ENCODE data around the gene XPO4. TPM values are rescaled to one million over a fixed set of nuclear protein-coding genes. Genes with fewer than 3 reads are reported as not detected.
"Not testable (repeated sequence)": the region's sequence is repeated elsewhere in the genome, so short reads cannot be mapped to it uniquely, and the experiment has no call there.

XPO4 gene
- total RNA-seq, 2 donors from 2014 or later = 24.3 to 35.8 TPM

DNA sequence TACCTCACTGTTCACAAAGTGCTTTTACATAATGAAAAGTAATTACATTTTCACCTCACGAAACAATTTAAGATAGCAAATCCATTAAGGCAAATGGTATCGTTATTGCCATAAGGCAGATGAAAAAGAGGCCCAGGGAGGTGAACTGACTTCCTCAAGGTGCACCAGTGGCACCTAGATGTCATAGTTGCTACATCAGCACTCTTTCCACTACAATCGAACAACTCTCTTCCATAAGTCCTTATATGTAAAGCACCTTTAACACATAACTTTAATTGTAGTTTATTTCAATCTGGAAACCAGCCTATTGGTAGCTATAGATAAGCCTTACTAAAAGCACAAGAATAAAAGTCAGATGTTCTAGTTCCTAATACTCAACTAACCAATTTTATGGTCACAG lies 35.1 kb downstream of the XPO4 start:
- no peak for ATAC-seq (replicated peaks)
- H3K9me3 Mint-ChIP-seq = no peaks in the 10 kb centered on the region
- H3K27me3 Mint-ChIP-seq = no peaks in the 10 kb centered on the region
- peaks cover 42% of the 10 kb centered on the region for H3K36me3 Mint-ChIP-seq (ENCODE audit: low read depth)
- no peak overlapping the region for H3K27ac Mint-ChIP-seq
- no peak overlapping the region for H3K4me3 Mint-ChIP-seq
- peaks cover 6% of the 10 kb centered on the region for H3K4me1 Mint-ChIP-seq

DNA sequence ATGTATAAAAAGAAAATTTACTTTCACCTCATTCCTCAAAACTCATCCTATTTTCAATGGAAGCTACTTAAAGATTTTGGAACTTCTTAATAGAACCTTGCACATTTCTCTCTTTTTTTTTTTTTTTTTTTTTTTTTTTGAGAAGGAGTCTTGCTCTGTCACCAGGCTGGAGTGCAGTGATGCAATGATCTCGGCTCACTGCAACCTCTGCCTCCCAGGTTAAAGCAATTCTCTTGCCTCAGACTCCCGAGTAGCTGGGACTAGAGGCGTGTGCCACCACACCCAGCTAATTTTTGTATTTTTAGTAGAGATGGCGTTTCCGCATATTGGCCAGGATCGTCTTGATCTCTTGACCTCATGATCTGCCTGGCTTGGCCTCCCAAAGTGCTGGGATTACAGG lies 40.9 kb downstream of the XPO4 start:
- H3K27ac Mint-ChIP-seq; ATAC-seq (replicated peaks); H3K27me3 Mint-ChIP-seq; H3K4me3 Mint-ChIP-seq; H3K4me1 Mint-ChIP-seq; H3K9me3 Mint-ChIP-seq: not testable (repeated sequence)
- H3K36me3 Mint-ChIP-seq (ENCODE audit: low read depth) = peaks cover 75% of the 10 kb centered on the region

DNA sequence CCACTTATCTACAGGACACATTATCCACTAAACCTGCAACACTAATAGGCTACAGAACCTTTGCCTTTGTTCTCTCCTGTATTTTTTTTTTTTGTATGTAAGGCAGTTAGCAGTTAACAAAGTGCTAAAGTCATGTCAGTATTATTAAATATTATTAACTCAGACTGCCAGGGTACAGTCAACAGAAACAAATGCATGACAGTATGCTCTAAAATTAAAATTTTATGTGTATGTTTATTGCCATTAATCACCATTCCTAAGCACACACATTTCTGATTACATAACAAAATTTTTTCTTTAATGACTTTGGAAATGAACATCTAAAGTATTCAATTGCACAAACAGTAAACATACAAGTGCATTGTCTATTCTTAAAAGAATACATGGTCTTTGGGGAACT lies 41.7 kb downstream of the XPO4 start:
- no peaks in the 10 kb centered on the region for H3K27me3 Mint-ChIP-seq
- H3K9me3 Mint-ChIP-seq = no peaks in the 10 kb centered on the region
- no peak for ATAC-seq (replicated peaks)
- peaks cover 4% of the 10 kb centered on the region for H3K4me1 Mint-ChIP-seq
- H3K36me3 Mint-ChIP-seq (ENCODE audit: low read depth) = peaks cover 76% of the 10 kb centered on the region
- H3K4me3 Mint-ChIP-seq = no peak overlapping the region
- no peak overlapping the region for H3K27ac Mint-ChIP-seq

DNA sequence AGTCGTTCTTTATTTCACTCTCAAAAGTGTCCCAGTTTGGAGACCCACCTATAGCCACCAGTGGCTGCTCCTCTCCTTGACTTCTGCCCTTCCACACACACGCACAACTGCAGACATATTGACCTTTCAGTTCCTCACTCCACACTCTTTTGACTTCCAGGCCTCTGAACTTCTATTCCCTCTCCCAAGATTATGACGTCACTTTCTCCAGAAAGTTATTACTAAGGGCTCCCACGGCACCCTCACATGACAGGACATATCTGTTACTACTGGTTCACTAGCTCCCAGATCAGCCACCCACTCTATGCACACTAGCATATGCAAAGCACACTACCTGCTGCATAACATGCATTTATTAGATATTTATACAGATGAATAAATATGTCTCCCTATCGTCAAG lies 45.9 kb downstream of the XPO4 start:
- Mint-ChIP-seq H3K36me3 (ENCODE audit: low read depth) (peaks cover 72% of the 10 kb centered on the region), H3K27me3 (no peaks in the 10 kb centered on the region), H3K4me1 (peaks cover 4% of the 10 kb centered on the region), H3K4me3 (no peak overlapping the region), H3K9me3 (no peaks in the 10 kb centered on the region), H3K27ac (no peak overlapping the region)
- no peak for ATAC-seq (replicated peaks)

DNA sequence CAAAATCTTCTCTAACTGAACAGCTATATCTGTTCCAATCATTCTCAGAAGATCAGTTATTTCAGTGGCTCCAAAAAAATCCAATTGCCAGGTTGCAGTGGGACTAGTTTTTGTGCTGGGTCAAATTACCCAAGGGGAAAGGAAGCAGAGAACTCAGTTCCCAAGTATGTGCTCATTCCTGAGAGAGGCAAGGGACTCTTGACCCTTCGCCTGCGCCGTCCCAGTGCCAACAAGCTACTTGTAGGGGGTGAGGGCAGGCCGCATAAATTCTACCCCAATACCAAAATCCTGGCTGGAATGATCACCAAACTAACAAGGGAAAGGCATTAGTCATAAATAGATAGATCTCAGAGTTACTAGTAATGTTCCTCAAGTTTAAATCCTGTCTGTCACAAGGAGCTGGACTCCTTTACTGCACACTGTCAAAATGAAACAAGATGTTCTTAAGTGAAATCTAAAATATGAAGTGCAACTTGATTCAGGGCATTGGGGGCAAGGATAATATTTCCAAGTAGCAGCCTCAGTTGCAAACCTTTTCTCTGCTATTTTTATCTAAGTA lies 50.6 kb downstream of the XPO4 start:
- Mint-ChIP-seq H3K27ac (no peak overlapping the region), H3K27me3 (no peaks in the 10 kb centered on the region), H3K36me3 (ENCODE audit: low read depth) (peaks cover 47% of the 10 kb centered on the region), H3K4me3 (no peak overlapping the region), H3K9me3 (no peaks in the 10 kb centered on the region), H3K4me1 (peaks cover 4% of the 10 kb centered on the region)
- no peak for ATAC-seq (replicated peaks)

DNA sequence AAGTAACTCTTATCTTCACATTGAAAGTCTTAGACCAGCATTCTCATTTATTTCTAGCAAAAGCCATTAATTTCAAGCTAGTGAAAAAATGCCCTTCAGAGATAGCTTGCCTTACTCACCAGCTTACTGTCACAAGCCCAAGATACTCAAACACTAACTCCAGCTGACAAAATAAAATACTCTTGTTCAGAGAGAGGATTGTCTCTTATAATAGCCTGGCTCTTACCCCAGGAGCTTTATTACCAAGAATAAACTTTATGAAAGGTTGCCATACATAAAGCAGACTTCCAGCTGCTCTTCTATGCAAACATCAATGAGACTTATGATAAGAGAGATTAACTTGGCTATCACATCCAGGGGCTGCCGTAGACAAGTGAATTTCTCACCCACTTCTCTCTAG lies 53.6 kb downstream of the XPO4 start:
- no peaks in the 10 kb centered on the region for H3K4me1 Mint-ChIP-seq
- no peak for ATAC-seq (replicated peaks)

DNA sequence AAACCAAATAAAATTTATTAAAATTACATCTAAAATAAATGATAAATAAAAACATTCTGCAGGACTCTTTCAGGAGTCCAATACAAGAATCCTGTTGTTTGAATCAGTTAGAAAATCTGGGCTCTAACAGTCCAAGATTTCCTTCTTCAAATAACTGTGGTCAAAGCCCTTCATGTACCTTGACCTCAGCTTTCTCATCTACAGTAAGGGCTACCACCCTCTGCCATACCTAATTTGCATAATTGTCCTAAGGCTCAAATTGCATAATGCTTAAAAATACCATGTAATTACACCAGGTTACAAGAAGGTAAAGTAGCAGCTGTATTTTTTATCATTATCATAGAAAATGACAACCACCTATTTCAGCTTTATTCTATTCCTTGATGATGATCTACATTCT lies 54.3 kb downstream of the XPO4 start:
- Mint-ChIP-seq H3K9me3 (no peaks in the 10 kb centered on the region), H3K27me3 (no peaks in the 10 kb centered on the region), H3K4me1 (no peaks in the 10 kb centered on the region), H3K4me3 (no peak overlapping the region), H3K36me3 (ENCODE audit: low read depth) (peaks cover 23% of the 10 kb centered on the region), H3K27ac (no peak overlapping the region)
- no peak for ATAC-seq (replicated peaks)

More for the DNA sequence above, 53.6 kb downstream of the XPO4 start:
- Mint-ChIP-seq H3K9me3 (no peaks in the 10 kb centered on the region), H3K27ac (no peak overlapping the region), H3K36me3 (ENCODE audit: low read depth) (peaks cover 19% of the 10 kb centered on the region), H3K4me3 (no peak overlapping the region), H3K27me3 (no peaks in the 10 kb centered on the region)

DNA sequence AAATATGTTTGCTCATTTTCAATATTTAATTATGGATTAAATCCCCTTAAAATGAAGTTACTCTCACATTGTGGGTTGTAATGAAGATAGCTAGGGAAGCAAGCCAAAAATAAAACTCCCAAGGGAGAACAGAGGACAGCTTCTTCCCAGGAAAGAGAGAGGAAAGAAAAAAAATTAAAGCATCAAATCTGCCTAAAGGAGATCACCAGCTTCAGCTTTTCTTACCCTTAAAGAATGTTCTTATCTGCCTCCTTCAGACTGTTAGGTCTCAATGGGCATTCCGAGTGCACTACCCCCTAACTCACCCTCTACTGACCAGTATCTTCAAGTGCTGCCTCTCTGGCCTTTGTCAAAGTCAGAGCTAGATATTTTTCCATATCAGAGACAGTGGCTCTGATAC lies 55.2 kb downstream of the XPO4 start:
- Mint-ChIP-seq H3K36me3 (ENCODE audit: low read depth) (peaks cover 32% of the 10 kb centered on the region), H3K27me3 (no peaks in the 10 kb centered on the region), H3K4me3 (no peak overlapping the region), H3K27ac (no peak overlapping the region), H3K4me1 (no peaks in the 10 kb centered on the region), H3K9me3 (no peaks in the 10 kb centered on the region)
- no peak for ATAC-seq (replicated peaks)

DNA sequence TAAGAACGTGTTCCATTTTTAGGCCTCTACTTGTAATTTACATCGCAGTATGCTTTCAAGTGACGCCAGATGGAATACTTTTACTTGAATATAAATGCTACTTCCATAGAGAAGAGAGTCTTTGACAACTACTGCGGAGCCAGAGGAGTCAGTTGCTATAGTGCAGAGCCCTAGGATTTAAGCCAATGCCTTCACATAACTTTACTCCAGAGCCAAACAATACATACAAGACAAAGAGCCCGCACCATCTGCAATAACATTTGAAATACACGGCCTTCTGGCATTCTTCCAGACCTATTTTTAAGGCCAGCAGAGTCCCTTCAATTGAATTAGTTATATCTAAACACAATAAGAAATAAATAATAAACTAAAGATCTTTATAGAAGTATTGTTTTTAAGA lies 59.4 kb downstream of the XPO4 start:
- ATAC-seq (replicated peaks) = no peak
- H3K9me3 Mint-ChIP-seq = no peaks in the 10 kb centered on the region
- no peaks in the 10 kb centered on the region for H3K4me1 Mint-ChIP-seq
- no peak overlapping the region for H3K4me3 Mint-ChIP-seq
- H3K36me3 Mint-ChIP-seq (ENCODE audit: low read depth) = peaks cover 52% of the 10 kb centered on the region
- no peaks in the 10 kb centered on the region for H3K27me3 Mint-ChIP-seq
- H3K27ac Mint-ChIP-seq = no peak overlapping the region

DNA sequence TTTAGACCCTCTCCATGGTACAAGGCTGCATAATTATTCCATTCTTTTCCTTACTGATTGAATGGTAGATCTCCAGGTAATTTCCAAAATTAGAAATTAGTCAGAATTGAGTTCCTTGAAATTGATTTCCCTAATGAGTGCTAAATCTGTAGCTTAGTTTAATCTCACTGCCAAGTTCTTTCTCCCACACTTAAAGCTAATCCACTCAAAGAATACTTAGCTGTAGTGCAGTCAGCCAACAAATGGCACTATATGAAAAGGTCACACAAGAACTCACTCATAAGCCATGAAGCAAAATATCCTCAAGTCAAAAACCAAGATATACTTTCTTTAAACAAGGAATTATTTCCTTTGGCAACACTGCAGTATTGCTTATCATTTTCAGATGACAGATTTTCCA lies 62.0 kb downstream of the XPO4 start:
- H3K36me3 Mint-ChIP-seq (ENCODE audit: low read depth) = peaks cover 74% of the 10 kb centered on the region
- peak overlapping the region; percentile 51 for H3K27ac Mint-ChIP-seq

DNA sequence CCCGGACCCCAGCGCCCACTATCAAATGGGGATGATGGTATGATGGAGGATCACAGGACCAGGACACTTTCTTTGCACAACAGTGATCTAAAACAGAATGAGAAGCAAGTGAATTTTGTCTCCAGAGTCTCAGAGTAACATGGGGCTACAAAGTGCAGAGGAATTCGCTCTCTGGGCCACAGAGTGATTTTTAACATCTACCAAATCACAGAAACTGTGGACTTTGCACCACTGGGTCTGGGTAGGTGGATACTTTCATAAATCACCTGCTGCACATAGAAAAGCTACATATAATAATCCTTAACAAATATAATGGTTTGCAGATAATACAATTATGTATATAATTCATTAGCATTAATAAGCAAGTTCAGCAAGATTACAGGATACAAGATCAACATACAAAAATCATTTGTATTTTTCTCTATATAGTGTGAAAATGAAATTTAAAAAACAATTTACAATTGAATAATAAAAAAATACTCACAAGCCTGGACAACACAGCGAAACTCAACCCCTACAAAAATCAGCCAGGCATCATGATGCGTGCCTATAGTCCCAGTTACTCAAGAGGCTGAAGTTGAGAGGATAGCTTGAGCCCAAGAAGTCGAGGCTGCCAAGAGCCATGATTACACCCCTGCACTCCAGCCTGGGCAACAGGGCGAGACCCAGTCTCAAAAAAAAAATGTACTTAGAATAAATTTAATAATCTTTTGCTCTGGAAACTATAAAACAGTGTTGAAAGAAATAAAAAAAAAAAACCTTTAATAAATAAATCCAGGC lies 68.5 kb downstream of the XPO4 start:
- H3K27ac Mint-ChIP-seq = no peak overlapping the region
- no peaks in the 10 kb centered on the region for H3K9me3 Mint-ChIP-seq
- no peaks in the 10 kb centered on the region for H3K4me1 Mint-ChIP-seq
- H3K36me3 Mint-ChIP-seq (ENCODE audit: low read depth) = peaks cover 44% of the 10 kb centered on the region
- ATAC-seq (replicated peaks) = no peak
- no peaks in the 10 kb centered on the region for H3K27me3 Mint-ChIP-seq
- no peak overlapping the region for H3K4me3 Mint-ChIP-seq

More for the DNA sequence above, 62.0 kb downstream of the XPO4 start:
- no peak for ATAC-seq (replicated peaks)
- Mint-ChIP-seq H3K27me3 (no peaks in the 10 kb centered on the region), H3K9me3 (no peaks in the 10 kb centered on the region), H3K4me3 (no peak overlapping the region), H3K4me1 (no peaks in the 10 kb centered on the region)

DNA sequence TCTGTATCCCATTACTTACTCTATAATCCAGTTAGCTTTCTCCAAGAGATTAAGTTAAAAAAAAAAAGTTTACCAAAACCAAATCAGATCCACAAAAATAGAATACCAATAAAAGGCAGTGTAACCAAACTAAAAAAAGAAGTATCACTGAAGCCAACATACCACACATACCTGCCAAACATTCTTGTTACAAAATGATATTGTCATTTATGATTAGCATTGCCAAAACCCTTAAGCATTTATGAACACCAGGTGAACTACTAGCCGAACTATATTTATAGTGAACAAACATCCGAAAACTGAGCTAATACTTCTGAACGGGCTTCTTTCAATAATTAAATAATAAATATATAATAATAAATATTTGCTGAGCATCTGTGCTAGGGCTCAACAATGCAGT lies 69.7 kb downstream of the XPO4 start:
- ATAC-seq (replicated peaks) = no peak

DNA sequence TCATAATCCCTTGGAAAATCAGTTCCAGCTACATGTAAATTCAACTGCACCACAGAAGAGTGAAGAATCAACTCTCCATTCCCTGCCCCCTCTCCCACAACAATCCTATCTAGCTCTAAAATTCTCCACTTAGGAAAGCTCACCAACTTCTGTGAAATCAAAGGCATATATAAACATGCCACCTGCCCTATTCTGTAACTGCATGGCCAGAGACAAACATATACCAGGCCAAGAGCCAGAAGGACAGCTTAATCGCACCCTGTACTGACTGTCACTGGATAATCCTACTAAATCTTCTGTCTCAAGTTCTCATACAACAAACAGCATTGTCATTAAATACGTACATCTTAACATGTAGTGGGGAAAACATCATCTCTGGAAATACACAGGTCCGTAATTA lies 70.6 kb downstream of the XPO4 start:
- no peak overlapping the region for H3K4me3 Mint-ChIP-seq
- H3K27ac Mint-ChIP-seq = no peak overlapping the region
- H3K9me3 Mint-ChIP-seq = no peaks in the 10 kb centered on the region
- H3K36me3 Mint-ChIP-seq (ENCODE audit: low read depth) = peaks cover 23% of the 10 kb centered on the region
- peaks cover 6% of the 10 kb centered on the region for H3K4me1 Mint-ChIP-seq
- no peak for ATAC-seq (replicated peaks)
- no peaks in the 10 kb centered on the region for H3K27me3 Mint-ChIP-seq

More for the DNA sequence above, 69.7 kb downstream of the XPO4 start:
- H3K4me3 Mint-ChIP-seq = no peak overlapping the region
- no peak overlapping the region for H3K27ac Mint-ChIP-seq
- no peaks in the 10 kb centered on the region for H3K27me3 Mint-ChIP-seq
- H3K36me3 Mint-ChIP-seq (ENCODE audit: low read depth) = peaks cover 32% of the 10 kb centered on the region
- no peaks in the 10 kb centered on the region for H3K9me3 Mint-ChIP-seq
- peaks cover 6% of the 10 kb centered on the region for H3K4me1 Mint-ChIP-seq

DNA sequence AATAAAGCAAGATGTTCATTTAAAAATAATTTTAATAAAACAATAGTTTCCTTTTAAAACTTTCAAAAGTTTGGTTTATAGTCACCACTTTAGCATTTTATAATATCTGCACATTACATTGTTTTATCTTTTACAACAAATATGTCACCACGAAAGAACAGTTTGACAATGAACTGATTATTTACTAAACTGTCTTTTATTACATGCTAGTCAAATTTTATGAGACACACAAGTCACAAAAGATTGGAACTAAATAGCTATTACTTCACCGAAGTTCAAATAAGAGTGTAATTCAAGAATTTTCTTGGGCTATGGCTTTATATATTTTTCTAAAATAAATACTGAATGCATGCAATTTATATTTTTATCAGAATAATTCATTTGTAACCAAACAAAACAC lies 71.3 kb downstream of the XPO4 start:
- ATAC-seq (replicated peaks) = no peak
- peaks cover 17% of the 10 kb centered on the region for H3K36me3 Mint-ChIP-seq (ENCODE audit: low read depth)
- H3K27ac Mint-ChIP-seq = no peak overlapping the region
- H3K4me3 Mint-ChIP-seq = no peak overlapping the region
- no peaks in the 10 kb centered on the region for H3K27me3 Mint-ChIP-seq
- no peaks in the 10 kb centered on the region for H3K9me3 Mint-ChIP-seq
- H3K4me1 Mint-ChIP-seq = peaks cover 6% of the 10 kb centered on the region

DNA sequence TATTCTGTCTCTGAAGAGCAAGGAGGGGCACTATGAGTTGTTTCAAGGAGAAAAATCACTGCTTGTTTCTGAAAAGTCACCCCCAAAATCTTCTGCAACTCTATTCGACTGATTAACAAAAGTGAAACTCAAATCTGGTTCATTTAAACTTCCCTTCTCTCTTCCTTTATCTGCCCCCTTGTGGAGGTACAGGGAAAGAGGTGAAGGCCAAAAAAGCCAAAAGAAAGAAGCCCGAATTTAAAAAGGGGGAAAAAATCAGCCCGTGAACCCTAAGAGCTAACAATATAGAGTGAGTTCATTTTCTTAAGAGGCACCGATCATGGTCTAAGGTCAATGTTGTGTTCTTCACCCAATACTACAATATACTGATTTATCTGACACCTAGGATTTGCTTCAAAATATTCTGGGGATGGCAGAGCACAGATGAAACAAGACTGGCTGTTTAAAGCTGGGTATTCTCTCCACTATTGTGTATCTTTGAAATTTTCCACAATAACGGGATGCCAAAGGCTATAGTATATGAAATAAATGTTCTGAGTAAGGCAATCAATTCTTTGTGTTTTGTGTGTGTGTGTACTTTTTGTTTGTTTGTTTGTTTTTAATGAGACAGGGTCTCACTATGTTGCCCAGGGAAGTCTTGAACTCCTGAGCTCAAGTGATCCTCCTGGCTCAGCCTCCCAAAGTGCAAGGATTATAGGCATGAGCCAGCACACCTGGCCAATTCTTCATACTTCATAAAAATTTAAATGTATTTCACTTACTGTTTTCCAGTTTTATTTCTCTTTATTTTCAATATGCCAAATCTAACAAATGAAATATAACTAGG lies 73.8 kb downstream of the XPO4 start:
- peak; percentile 31 for ATAC-seq (replicated peaks)
- H3K4me1 Mint-ChIP-seq = peaks cover 6% of the 10 kb centered on the region
- H3K27ac Mint-ChIP-seq = peak overlapping the region; percentile 29
- no peaks in the 10 kb centered on the region for H3K27me3 Mint-ChIP-seq
- peak overlapping the region; percentile 30 for H3K4me3 Mint-ChIP-seq
- peaks cover 19% of the 10 kb centered on the region for H3K36me3 Mint-ChIP-seq (ENCODE audit: low read depth)
- H3K9me3 Mint-ChIP-seq = no peaks in the 10 kb centered on the region
